PC-9 (cell line): Measurements from ENCODE around the gene MRPL27.

Source experiments
- CTCF ChIP-seq: fragments of 200-600 bp; sonication (generic); conservative IDR thresholded peaks from 2 replicates; pipeline ENCODE4 v1.6.1; 2017; ENCODE audit warnings: mixed run types, antibody characterized with exemption, mild to moderate bottlenecking, moderate library complexity
- EZH2 ChIP-seq: fragments of 200-600 bp; sonication (generic); IDR thresholded peaks from 2 replicates; pipeline ENCODE4 v1.8.0; 2017; ENCODE audit warnings: antibody characterized with exemption, low read depth

GRCh38 chr17:50407921-50408320, 34.9 kb upstream of the MRPL27 start:
- TF ChIP-seq CTCF: no peak
- TF ChIP-seq EZH2: no peak
